ENCODE results near the gene DUSP15. TPM values are rescaled to one million over a fixed set of nuclear protein-coding genes. Genes with fewer than 3 reads are reported as not detected.

The DUSP15 gene
- total and polyA plus RNA-seq, 8 donors: 0.45 to 4.7 (median 2.9) TPM; not detected in 3

DNA sequence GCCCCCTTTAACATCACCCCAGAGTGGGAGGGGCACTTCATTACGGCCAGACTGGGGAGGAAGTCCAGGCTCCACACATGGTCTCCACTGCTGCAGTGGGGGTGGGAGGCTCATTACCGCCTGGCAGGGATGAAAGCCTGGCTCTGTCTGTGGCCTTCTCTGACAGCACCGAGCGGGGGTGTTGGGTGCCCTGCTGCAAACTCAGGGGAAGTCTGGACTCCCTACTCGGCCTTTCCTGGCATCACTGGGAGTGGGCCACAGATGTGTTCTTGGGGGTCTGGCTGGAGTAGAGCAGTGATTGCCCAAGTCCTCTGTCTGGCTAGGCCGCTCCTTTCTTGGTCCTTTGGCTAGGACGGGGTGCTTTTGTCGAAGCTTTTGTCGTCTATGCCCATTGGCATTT lies 27.2 kb upstream of the DUSP15 start:
- TF ChIP-seq, protein P1, sequence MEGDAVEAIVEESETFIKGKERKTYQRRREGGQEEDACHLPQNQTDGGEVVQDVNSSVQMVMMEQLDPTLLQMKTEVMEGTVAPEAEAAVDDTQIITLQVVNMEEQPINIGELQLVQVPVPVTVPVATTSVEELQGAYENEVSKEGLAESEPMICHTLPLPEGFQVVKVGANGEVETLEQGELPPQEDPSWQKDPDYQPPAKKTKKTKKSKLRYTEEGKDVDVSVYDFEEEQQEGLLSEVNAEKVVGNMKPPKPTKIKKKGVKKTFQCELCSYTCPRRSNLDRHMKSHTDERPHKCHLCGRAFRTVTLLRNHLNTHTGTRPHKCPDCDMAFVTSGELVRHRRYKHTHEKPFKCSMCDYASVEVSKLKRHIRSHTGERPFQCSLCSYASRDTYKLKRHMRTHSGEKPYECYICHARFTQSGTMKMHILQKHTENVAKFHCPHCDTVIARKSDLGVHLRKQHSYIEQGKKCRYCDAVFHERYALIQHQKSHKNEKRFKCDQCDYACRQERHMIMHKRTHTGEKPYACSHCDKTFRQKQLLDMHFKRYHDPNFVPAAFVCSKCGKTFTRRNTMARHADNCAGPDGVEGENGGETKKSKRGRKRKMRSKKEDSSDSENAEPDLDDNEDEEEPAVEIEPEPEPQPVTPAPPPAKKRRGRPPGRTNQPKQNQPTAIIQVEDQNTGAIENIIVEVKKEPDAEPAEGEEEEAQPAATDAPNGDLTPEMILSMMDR (IDR thresholded peaks at IDR 0.05): no peak
- no peak for TF ChIP-seq POLR2A (IDR thresholded peaks at IDR 0.05)
- no peak for TF ChIP-seq POLR2AphosphoS5 (IDR thresholded peaks at IDR 0.05)
- no peak overlapping the region for H3K27ac ChIP-seq
- H3K27me3 ChIP-seq: no peaks in the 10 kb centered on the region
- H3K9me3 ChIP-seq: no peaks in the 10 kb centered on the region
- DNase-seq: no peak
- whole genome bisulfite sequencing, 5 donors: 65 to 85% (median 76%) methylated on average over 9 of the region's 9 CpGs
- H3K4me3 ChIP-seq: no peak overlapping the region
- no peaks in the 10 kb centered on the region for H3K36me3 ChIP-seq
- H3K4me1 ChIP-seq: peaks cover 0 to 7% (median 0%) of the 10 kb centered on the region in 4 donors
- intact Hi-C loops (cut with DNase I; ENCODE audit: low total_unique reads): no loop called here

DNA sequence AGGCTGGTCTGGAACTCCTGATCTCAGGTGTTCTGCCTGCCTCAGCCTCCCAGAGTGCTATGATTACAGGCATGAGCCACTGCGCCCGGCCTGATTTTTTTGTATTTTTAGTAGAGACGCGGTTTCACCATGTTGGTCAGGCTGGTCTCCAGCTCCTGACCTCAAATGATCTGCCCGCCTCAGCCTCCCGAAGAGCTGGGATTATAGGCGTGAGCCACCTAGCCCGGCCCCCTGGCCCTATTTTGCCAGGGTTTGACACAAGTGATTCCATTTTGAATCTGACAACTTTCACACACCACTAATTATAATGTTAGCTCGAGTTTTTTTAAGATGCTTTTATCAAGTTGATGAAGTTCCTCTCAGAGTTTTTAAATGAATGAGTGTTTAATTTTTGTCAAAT lies 25.7 kb upstream of the DUSP15 start:
- H3K4me3 ChIP-seq: no peak overlapping the region
- no peak overlapping the region for H3K27ac ChIP-seq
- H3K36me3 ChIP-seq: no peaks in the 10 kb centered on the region
- peaks cover 0 to 7% (median 0%) of the 10 kb centered on the region in 4 donors for H3K4me1 ChIP-seq
- 89 to 94% (median 94%) methylated on average over 9 of the region's 9 CpGs for WGBS, 5 donors
- no peaks in the 10 kb centered on the region for H3K27me3 ChIP-seq
- intact Hi-C loops (cut with DNase I; ENCODE audit: low total_unique reads): no loop called here
- no peak for DNase-seq
- no peaks in the 10 kb centered on the region for H3K9me3 ChIP-seq
- no peak for TF ChIP-seq POLR2AphosphoS5 (IDR thresholded peaks at IDR 0.05)

DNA sequence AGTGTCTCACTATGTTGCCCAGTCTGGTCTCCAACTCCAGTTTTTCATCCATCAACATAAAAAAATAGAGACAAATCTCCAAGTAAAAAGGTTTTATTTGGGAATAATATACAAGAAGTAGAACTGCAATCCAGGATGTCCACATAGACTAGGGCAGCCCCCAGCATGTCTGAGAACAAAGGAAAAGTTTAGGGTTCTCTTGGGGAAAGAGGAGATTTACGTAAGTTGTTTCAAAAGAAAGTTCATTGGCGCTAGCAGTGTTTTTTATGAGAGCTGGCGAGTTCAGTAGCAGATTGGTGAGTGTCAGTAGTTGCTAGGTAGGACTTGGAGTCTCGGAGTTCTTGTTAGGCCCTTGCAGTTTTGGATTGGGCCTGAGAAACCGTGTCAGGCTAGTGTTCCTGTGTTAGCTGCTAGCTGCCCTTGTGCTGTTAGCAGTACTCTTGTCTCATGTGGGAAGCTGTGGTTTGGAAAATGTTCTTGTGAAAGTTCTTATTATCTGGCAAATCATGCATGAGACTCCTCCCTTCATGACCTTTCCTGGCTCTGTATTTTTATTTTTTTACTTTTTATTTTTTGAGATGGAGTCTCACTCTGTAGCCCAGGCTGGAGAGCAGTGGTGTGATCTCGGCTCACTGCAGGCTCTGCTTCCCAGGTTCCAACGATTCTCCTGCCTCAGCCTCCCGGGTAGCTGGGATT lies 24.8 kb upstream of the DUSP15 start:
- Histone ChIP-seq H3K27ac (peak overlapping the region in 4 of 5 donors; percentile 1 to 59 (median 29)), H3K9me3 (no peaks in the 10 kb centered on the region), H3K4me1 (peaks cover 0 to 7% (median 0%) of the 10 kb centered on the region in 4 donors), H3K36me3 (no peaks in the 10 kb centered on the region), H3K27me3 (no peaks in the 10 kb centered on the region), H3K4me3 (no peak overlapping the region)
- intact Hi-C loops (cut with DNase I; ENCODE audit: low total_unique reads): no loop called here
- peak; percentile 50 to 66 for DNase-seq
- 40 to 56% (median 47%) methylated on average over 8 of the region's 8 CpGs for WGBS, 5 donors
- TF ChIP-seq, protein P1 (IDR thresholded peaks at IDR 0.05): no peak
- no peak for TF ChIP-seq POLR2AphosphoS5 (IDR thresholded peaks at IDR 0.05)
- no peak for TF ChIP-seq EP300 (IDR thresholded peaks at IDR 0.05)
- TF ChIP-seq POLR2A (IDR thresholded peaks at IDR 0.05): no peak

DNA sequence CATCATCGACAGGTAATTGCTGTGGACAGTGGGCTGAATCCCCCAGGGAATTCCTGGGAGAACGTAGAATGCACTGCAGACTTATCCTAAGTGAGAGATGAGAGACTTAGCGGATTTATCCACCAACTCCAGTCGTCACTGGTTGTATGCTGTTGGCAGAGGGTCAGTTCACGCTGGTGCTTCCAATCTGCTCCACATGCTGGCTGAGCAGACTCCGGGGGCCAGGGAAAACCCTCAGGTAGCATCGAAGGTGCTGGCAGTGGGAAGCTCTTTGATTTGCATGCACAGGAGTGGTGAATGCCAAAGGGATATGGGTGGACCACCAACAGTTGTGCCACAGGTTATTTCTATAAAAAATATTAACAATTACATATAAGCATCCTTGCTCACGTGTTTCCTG lies 20.3 kb upstream of the DUSP15 start:
- Histone ChIP-seq H3K36me3 (no peaks in the 10 kb centered on the region), H3K27me3 (peaks cover 0 to 5% (median 0%) of the 10 kb centered on the region in 3 donors), H3K27ac (no peak overlapping the region), H3K9me3 (no peaks in the 10 kb centered on the region), H3K4me3 (no peak overlapping the region), H3K4me1 (peaks cover 0 to 5% (median 0%) of the 10 kb centered on the region in 4 donors)
- TF ChIP-seq POLR2AphosphoS5 (IDR thresholded peaks at IDR 0.05) (no peak), EP300 (IDR thresholded peaks at IDR 0.05) (no peak), POLR2A (IDR thresholded peaks at IDR 0.05) (no peak)
- TF ChIP-seq, protein P1 (IDR thresholded peaks at IDR 0.05): no peak
- WGBS, 5 donors: 58 to 68% (median 66%) methylated on average over 8 of the region's 8 CpGs
- no peak for DNase-seq
- intact Hi-C loops (cut with DNase I; ENCODE audit: low total_unique reads): no loop called here

DNA sequence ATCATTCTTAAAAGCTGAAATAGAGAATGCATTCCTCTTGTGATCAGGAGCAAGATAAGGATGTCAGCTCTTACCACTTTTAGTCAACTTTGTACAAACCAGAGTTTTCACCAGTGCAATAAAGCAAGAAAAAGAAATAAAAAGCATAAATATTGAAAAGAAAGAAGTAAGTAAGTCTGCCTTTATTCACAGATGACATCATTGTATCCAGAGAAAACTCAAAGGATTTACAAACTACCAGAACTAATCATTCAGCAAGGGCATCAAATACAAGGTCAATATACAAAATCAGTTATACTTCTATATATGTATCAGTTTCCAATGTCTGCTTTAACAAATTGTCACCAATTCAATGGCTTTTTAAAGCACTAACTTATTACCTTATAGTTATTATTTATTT lies 13.5 kb upstream of the DUSP15 start:
- Histone ChIP-seq H3K4me3 (no peak overlapping the region), H3K36me3 (no peaks in the 10 kb centered on the region), H3K9me3 (no peaks in the 10 kb centered on the region), H3K27ac (no peak overlapping the region), H3K27me3 (peaks cover 0 to 9% (median 0%) of the 10 kb centered on the region in 3 donors), H3K4me1 (peaks cover 0 to 12% (median 10%) of the 10 kb centered on the region in 4 donors)
- intact Hi-C loops (cut with DNase I; ENCODE audit: low total_unique reads): no loop called here
- no peak for DNase-seq
- TF ChIP-seq POLR2AphosphoS5 (IDR thresholded peaks at IDR 0.05) (no peak), POLR2A (IDR thresholded peaks at IDR 0.05) (no peak), EP300 (IDR thresholded peaks at IDR 0.05) (no peak)
- TF ChIP-seq, protein P1 (IDR thresholded peaks at IDR 0.05): no peak
